Coronary artery (tissue), 2 donors: ENCODE results near the gene PHGDH.
"Not testable (repeated sequence)": the region's sequence is repeated elsewhere in the genome, so short reads cannot be mapped to it uniquely, and the experiment has no call there.

Experiments used
- DNase-seq: peaks from one replicate; pipeline ENCODE4 v3.0.0-alpha.2; 2017; ENCODE audit warnings: low spot score
- H3K27ac ChIP-seq, 2 donors: fragments of 200-600 bp; sonication (generic); one replicate each; pipeline ENCODE4 v1.5.1; 2016 to 2019
- H3K4me3 ChIP-seq: fragments of 200-600 bp; sonication (generic); 2 replicates; pipeline ENCODE4 v1.5.1; 2016; ENCODE audit warnings: mild to moderate bottlenecking, moderate library complexity
- CTCF ChIP-seq: fragments of 200-600 bp; sonication (generic); IDR thresholded peaks from one replicate; pipeline ENCODE4 v1.5.1; 2019; ENCODE audit warnings: antibody characterized with exemption

The PHGDH gene

DNA sequence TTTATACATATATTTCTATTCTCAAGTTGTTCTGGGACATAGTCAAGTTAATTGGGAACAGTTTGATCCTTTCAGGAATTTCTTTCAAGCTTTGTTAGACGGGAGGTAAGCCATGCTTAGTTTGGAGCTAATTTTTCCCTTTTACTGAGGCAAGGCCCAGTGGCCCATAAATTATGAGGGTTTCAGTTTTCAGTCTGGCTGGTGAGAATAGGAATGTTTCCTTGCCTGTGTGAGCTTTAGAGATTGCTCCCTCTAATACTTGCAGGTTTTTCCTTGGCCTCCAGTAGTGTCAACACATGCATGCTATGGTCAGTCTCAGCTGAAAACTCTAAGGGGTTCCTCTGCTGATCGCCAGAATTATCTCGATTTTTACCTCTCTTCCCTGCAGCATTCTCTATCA, 14.1 kb upstream of the PHGDH start:
- no peak for DNase-seq
- TF ChIP-seq CTCF, result no peak
- no peak overlapping the region for H3K4me3 ChIP-seq

GRCh38 chr1:119700326-119700725, 11.4 kb upstream of the PHGDH start:
- Histone ChIP-seq H3K4me3 (no peak overlapping the region), H3K27ac (no peak overlapping the region)
- DNase-seq, result no peak
- no peak for TF ChIP-seq CTCF

More for the DNA sequence above, 14.1 kb upstream of the PHGDH start:
- H3K27ac ChIP-seq, result no peak overlapping the region

DNA sequence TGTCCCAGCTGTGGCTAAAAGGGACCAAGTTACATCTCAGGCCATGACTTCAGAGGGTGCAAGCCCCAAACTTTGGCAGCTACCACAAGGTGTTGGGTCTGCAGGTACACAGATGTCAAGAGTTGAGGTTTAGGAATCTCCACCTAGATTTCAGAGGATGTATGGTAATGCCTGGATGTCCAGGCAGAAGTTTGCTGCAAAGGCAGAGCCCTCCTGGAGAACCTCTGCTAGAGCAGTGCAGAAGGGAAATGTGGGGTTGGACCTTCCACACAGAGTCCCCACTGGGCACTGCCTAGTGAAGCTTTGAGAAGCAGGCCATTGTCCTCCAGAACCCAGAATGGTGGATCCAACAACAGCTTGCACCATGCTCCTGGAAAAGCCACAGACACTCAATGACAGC, 10.1 kb upstream of the PHGDH start:
- DNase-seq, result no peak
- TF ChIP-seq CTCF, result no peak
- Histone ChIP-seq H3K4me3 (no peak overlapping the region), H3K27ac (no peak overlapping the region)

- no peak for TF ChIP-seq CTCF
- DNase-seq, result no peak
- Histone ChIP-seq H3K4me3 (no peak overlapping the region), H3K27ac (no peak overlapping the region)
These were observed 9.3 kb upstream of the PHGDH start for GRCh38 chr1:119702384-119702783.

GRCh38 chr1:119703666-119704450, 7.9 kb upstream of the PHGDH start:
- DNase-seq, result no peak
- TF ChIP-seq CTCF, result no peak
- H3K27ac ChIP-seq, result no peak overlapping the region
- no peak overlapping the region for H3K4me3 ChIP-seq

DNA sequence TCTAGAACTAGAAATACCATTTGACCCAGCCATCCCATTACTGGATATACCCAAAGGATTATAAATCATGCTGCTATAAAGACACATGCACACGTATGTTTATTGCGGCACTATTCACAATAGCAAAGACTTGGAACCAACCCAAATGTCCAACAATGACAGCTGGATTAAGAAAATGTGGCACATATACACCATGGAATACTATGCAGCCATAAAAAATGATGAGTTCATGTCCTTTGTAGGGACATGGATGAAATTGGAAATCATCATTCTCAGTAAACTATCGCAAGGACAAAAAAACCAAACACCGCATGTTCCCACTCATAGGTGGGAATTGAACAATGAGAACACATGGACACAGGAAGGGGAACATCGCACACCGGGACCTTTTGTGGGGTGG, 5.1 kb upstream of the PHGDH start:
- not testable (repeated sequence) for H3K4me3 ChIP-seq, H3K27ac ChIP-seq, DNase-seq

GRCh38 chr1:119711356-119711803, 354 bp upstream of the PHGDH start:
- Histone ChIP-seq H3K27ac (peak overlapping the region in 1 of 2 donors; percentile 89), H3K4me3 (peak overlapping the region; percentile 72)

DNA sequence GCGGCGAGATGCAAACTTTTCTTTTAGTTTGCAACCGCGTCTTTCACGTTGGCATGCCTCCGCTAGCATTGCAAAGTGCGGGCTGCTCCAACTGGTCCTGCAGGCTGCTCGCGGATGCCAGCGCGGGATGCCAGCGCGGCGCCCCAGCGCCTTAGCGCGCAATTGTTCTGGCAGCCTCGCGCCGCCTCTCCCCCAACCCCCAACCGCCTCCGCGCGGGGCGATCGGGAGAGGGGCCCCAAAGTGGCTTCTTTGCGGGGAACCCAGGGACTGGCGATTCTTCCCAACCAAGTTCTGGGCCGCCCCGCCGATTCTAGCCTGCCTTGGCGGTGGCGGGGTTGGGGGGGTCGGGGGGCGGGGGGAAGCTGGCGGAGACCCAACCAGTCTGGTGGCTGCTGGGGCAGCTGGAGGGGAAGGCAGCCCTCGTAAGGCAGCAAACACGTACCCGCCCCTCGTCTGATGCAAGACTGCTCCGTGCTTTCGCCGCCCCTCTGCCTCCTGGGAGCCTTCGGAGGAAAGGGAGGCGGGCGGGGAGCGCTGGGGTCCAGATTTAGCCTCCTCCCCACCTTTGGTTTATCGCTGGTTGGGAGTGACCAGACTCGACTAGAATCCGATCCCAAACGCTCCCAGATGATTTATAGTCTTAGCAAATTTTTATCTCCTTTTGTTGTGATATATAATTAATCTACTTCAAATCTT, 756 bp downstream of the PHGDH start:
- TF ChIP-seq CTCF, result no peak
- DNase-seq, result peak; percentile 92
- peak overlapping the region; percentile 72 for H3K4me3 ChIP-seq
- H3K27ac ChIP-seq, result peak overlapping the region; percentile 88 to 89

More at GRCh38 chr1:119711356-119711803, 354 bp upstream of the PHGDH start:
- not testable (repeated sequence) for DNase-seq
